Brain microvascular endothelial cell (primary cell): ENCODE measurements around the gene ZNF367.

Experiments
- DNase-seq: peaks from one replicate; pipeline ENCODE4 v3.0.0-alpha.2; 2020
- H3K27ac ChIP-seq: fragments of 250-450 bp; sonication (Bioruptor Pico); 2 replicates; pipeline ENCODE4 v1.5.1; 2020; ENCODE audit warnings: mild to moderate bottlenecking, moderate library complexity
- H3K27me3 ChIP-seq: fragments of 250-450 bp; sonication (Bioruptor Pico); replicated peaks from 2 replicates; pipeline ENCODE4 v1.5.1; 2020; ENCODE audit warnings: mild to moderate bottlenecking
- H3K36me3 ChIP-seq: fragments of 250-450 bp; sonication (Bioruptor Pico); replicated peaks from 2 replicates; pipeline ENCODE4 v1.5.1; 2020; ENCODE audit warnings: mild to moderate bottlenecking
- H3K4me3 ChIP-seq: 2 replicates; pipeline ENCODE4 v1.5.1; 2011; ENCODE audit warnings: low read depth, mild to moderate bottlenecking, control low read depth, low read length, moderate library complexity
- in situ Hi-C: cut with HindIII; loops from 2 replicates; pipeline ENCODE4 v1.10.0; 2017; ENCODE audit warnings: low sequenced_read_pairs, low pct_ligation_motif_present
- TF ChIP-seq, protein P1 (sequence below): IDR thresholded peaks from 2 replicates; pipeline ENCODE4 v1.5.1; 2011; ENCODE audit warnings: low read depth, mild to moderate bottlenecking, moderate library complexity, low read length, control low read depth, inconsistent platforms; ENCODE audit errors: missing control alignments

ZNF367 gene

DNA sequence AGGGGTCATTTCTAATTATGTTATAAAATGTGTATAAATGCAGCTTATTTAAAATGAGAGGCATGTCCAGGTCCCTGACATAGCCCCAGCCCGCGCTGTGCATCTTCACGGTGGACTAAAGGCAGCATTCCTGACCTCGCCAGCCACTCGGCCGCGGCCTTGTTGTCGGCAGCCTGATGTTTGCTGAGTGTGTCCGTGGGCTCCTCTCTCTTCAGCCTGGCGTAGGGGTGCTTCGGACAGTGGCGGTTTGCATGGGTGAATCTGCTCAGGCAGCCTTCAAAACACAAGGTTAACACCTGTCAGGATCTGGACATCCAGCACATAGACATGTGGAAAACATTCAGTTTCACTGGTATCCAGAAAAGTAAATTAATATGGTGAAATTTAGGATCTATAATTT lies 25.9 kb downstream of the ZNF367 start:
- in situ Hi-C loops = no loop called here
- DNase-seq = no peak
- Histone ChIP-seq H3K4me3 (no peak overlapping the region), H3K27me3 (no peaks in the 10 kb centered on the region), H3K36me3 (no peaks in the 10 kb centered on the region), H3K27ac (no peak overlapping the region)
- TF ChIP-seq, protein P1, sequence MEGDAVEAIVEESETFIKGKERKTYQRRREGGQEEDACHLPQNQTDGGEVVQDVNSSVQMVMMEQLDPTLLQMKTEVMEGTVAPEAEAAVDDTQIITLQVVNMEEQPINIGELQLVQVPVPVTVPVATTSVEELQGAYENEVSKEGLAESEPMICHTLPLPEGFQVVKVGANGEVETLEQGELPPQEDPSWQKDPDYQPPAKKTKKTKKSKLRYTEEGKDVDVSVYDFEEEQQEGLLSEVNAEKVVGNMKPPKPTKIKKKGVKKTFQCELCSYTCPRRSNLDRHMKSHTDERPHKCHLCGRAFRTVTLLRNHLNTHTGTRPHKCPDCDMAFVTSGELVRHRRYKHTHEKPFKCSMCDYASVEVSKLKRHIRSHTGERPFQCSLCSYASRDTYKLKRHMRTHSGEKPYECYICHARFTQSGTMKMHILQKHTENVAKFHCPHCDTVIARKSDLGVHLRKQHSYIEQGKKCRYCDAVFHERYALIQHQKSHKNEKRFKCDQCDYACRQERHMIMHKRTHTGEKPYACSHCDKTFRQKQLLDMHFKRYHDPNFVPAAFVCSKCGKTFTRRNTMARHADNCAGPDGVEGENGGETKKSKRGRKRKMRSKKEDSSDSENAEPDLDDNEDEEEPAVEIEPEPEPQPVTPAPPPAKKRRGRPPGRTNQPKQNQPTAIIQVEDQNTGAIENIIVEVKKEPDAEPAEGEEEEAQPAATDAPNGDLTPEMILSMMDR = no peak

DNA sequence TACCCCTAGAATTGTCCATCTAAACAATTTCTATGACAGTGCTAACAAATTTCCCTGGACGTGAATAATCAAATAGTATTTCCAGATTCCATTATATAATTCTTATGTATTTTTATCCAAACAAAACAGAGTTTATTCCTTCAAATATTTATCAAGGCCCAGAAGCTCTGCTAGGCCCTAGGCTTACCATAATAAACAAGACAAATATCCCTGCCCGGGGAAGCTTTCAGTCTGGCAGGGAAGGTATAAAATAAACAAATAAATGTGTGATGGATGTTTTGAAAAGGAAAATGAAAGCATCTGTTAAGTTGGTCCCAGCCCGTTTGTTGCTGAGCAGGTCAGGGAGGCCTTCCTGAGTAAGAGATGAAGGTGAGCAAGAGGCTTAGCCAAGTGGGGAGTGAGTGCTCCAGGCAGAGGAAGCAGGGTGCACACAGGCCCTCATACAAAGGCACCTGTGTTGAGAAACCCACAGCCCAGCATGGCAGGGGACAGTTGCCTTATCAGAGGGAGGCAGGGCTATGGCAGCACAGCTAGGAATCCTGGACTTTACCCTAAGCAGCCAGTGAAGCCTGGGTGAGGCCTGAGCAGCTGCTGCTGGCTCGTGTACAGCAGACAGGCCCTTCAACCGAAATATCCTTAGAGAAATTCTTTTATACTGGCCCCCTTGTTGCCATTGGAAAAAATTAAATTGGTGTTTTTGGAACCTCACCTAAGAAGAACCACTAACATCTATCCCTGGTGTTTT lies 27.0 kb downstream of the ZNF367 start:
- in situ Hi-C loops = no loop called here
- no peak overlapping the region for H3K4me3 ChIP-seq
- no peaks in the 10 kb centered on the region for H3K36me3 ChIP-seq
- TF ChIP-seq, protein P1 = no peak
- H3K27ac ChIP-seq = no peak overlapping the region
- DNase-seq = no peak
- H3K27me3 ChIP-seq = no peaks in the 10 kb centered on the region

DNA sequence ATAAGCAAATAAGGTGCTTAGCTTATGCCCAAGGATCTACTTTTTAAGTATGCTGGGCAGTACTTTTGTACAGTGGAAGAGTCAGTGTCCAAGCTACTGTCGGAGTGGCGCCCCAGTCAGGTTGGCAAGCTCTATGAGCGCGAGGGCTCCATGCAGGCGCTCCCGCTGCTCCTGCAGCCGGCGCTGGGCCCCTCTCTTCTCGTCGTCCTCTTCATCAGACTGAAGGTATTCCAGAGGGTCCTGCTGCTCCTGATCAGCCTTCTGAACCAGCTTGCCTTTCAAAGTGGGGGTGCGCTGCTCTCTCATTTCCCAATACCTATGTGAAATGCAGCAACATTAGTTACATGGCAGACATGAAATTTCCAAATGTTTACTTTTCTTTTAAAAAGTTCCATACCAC lies 30.0 kb downstream of the ZNF367 start:
- no peak for DNase-seq
- Histone ChIP-seq H3K4me3 (no peak overlapping the region), H3K27ac (no peak overlapping the region), H3K36me3 (no peaks in the 10 kb centered on the region), H3K27me3 (no peaks in the 10 kb centered on the region)
- TF ChIP-seq, protein P1 = no peak
- in situ Hi-C loops = no loop called here

DNA sequence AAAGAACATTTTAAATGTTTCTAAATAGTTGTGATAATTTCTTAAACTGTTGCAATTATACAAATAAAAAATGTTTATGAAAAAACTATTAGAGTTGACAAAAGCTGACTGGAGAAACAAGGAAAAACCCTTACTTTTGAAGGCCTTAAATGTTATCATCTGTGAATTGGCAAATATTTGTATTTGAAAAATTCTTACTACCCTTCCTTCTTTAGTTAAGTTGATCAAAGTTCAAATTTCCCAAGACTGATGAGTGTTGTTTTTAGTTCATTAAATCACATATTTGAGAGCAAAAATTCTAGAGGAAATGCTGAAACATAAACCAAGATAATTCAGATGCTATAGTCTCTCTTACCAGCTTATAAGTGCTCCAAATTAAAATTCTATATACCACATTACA lies 32.0 kb downstream of the ZNF367 start:
- TF ChIP-seq, protein P1 = no peak
- no peaks in the 10 kb centered on the region for H3K27me3 ChIP-seq
- in situ Hi-C loops = no loop called here
- no peaks in the 10 kb centered on the region for H3K36me3 ChIP-seq
- no peak for DNase-seq
- H3K27ac ChIP-seq = no peak overlapping the region
- no peak overlapping the region for H3K4me3 ChIP-seq

DNA sequence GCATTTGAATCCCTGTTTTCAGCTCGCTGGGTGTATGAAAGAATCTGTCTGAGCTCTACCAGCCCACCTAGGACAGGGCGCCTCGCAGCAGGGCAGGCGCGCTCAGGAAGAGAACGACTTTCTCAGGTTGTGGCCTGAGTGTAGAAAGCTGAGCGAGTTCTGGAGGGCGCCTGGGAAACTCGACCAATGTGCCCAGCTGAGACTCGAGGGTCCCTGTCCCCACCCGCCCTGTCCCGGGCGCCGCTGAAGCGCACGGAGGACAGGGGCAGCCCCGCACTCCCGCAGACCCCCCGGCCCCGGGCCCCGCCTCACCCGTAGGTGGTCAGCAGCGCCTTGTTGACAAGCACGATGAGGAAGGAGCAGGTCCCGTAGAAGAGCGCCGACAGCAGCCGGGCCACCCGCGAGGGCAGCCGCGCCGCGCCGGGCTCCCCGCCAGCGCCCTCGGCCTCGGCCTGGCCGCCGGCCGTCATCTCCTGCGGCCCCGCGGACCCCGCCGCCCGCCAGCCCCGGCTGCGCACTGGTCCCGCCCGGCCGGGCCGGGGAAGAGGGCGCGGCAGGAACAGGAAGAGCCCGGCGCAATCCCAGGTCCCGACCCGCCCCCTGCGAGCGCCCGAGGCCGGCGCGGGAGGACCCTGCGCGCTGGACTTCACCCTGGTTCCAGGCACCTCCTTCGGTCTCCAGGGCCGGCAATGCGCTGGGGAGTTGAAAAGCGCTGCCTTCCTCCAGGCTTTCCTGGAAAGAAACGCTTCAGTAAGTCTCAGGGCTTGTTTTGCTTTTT lies 34.8 kb downstream of the ZNF367 start, which contains the start of gene SLC35D2:
Gene SLC35D2 (minus strand): TSS at position 547 of the 778 bp plus-strand sequence. CDS start 77 bp downstream, at position 470.
- DNase-seq = peak; percentile 16
- Histone ChIP-seq H3K4me3 (peak within 1 kb of the TSS; percentile 71), H3K27me3 (no peaks in the 10 kb centered on the region), H3K36me3 (no peaks in the 10 kb centered on the region), H3K27ac (no peak within 1 kb of the TSS)
- TF ChIP-seq, protein P1 = no peak
- in situ Hi-C loops = no loop called here
